HL-60 (cell line): Measurements from ENCODE around the gene UBA6.

ENCODE experiments used
- DNase-seq, 2 experiments: peaks; one replicate each; pipeline ENCODE4 v3.0.0-alpha.2; 2010 to 2020; ENCODE audit warnings: low read depth in 1 of 2, low spot score in 1 of 2
- H3K27ac ChIP-seq: fragments of 250-450 bp; sonication (Bioruptor Pico); replicated peaks from 2 replicates; pipeline ENCODE4 v1.5.1; 2020; ENCODE audit warnings: mild to moderate bottlenecking, moderate library complexity
- H3K27me3 ChIP-seq: fragments of 250-450 bp; sonication (Bioruptor Pico); 2 replicates; pipeline ENCODE4 v1.5.1; 2021; ENCODE audit warnings: mild to moderate bottlenecking, moderate library complexity; ENCODE audit not compliant: insufficient read depth, poor library complexity, severe bottlenecking
- H3K4me3 ChIP-seq: replicated peaks from 2 replicates; pipeline ENCODE4 v1.5.1; 2011; ENCODE audit warnings: mild to moderate bottlenecking, control low read depth, low read length; ENCODE audit not compliant: insufficient read depth
- GABPA ChIP-seq: IDR thresholded peaks from 2 replicates; pipeline ENCODE4 v1.6.1; 2012; ENCODE audit warnings: low read depth
- POLR2AphosphoS5 ChIP-seq: IDR thresholded peaks from 2 replicates; pipeline ENCODE4 v1.6.1; 2012; ENCODE audit warnings: low read depth
- SPI1 ChIP-seq: IDR thresholded peaks from 2 replicates; pipeline ENCODE4 v1.6.1; 2012; ENCODE audit warnings: low read depth, mild to moderate bottlenecking, borderline replicate concordance
- TF ChIP-seq, protein P1 (sequence below): IDR thresholded peaks from 2 replicates; pipeline ENCODE4 v1.6.1; 2012; ENCODE audit warnings: low read depth; ENCODE audit not compliant: insufficient replicate concordance
- TF ChIP-seq, protein P2 (sequence below): IDR thresholded peaks from one replicate; pipeline ENCODE4 v1.5.1; 2011; ENCODE audit warnings: low read length, control low read depth, inconsistent platforms; ENCODE audit not compliant: insufficient read depth

The UBA6 gene

DNA sequence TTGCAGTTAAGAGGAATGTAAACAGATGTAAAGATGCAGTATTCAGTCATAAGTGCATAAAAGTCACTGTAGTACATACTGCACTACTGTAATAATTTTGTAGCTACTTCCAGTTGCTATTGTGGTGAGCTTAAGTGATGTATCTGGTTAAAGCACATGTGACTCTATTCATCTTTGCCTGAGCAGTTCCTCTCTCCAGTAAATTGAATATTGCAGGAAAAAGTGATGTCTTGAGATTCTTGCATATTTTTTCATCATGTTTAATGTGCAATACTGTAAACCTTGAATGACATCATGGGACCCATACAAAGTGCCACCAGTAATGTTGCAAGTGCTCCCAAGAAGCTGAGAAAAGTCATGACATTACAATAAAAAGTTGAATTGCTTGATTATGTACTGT is 9.6 kb downstream of the UBA6 start:
- Histone ChIP-seq H3K27ac (no peak overlapping the region), H3K27me3 (no peaks in the 10 kb centered on the region), H3K4me3 (no peak overlapping the region)
- DNase-seq: no peak
- no peak for TF ChIP-seq GABPA
- TF ChIP-seq SPI1: no peak

DNA sequence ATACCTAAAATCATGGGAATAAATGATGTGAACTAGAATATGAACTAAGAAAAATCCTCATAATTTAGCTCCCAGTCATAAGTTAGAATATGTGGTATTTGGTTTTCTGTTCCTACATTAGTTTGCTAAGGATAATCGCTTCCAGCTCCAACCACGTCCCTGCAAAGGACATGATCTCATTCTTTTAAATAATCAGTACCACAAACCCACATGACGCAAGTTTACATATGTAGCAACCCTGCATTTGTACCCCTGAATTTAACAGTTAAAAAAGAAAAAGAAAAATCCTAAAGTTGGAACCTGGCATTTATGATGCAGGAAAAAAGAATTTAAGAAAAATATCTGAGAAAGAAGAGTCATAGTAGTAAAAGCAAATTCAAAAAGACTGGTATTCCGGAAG is 13.3 kb downstream of the UBA6 start:
- H3K4me3 ChIP-seq: no peak overlapping the region
- TF ChIP-seq GABPA: no peak
- no peak for TF ChIP-seq SPI1
- TF ChIP-seq, protein P1, sequence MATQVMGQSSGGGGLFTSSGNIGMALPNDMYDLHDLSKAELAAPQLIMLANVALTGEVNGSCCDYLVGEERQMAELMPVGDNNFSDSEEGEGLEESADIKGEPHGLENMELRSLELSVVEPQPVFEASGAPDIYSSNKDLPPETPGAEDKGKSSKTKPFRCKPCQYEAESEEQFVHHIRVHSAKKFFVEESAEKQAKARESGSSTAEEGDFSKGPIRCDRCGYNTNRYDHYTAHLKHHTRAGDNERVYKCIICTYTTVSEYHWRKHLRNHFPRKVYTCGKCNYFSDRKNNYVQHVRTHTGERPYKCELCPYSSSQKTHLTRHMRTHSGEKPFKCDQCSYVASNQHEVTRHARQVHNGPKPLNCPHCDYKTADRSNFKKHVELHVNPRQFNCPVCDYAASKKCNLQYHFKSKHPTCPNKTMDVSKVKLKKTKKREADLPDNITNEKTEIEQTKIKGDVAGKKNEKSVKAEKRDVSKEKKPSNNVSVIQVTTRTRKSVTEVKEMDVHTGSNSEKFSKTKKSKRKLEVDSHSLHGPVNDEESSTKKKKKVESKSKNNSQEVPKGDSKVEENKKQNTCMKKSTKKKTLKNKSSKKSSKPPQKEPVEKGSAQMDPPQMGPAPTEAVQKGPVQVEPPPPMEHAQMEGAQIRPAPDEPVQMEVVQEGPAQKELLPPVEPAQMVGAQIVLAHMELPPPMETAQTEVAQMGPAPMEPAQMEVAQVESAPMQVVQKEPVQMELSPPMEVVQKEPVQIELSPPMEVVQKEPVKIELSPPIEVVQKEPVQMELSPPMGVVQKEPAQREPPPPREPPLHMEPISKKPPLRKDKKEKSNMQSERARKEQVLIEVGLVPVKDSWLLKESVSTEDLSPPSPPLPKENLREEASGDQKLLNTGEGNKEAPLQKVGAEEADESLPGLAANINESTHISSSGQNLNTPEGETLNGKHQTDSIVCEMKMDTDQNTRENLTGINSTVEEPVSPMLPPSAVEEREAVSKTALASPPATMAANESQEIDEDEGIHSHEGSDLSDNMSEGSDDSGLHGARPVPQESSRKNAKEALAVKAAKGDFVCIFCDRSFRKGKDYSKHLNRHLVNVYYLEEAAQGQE: no peak
- TF ChIP-seq POLR2AphosphoS5: no peak
- TF ChIP-seq, protein P2, sequence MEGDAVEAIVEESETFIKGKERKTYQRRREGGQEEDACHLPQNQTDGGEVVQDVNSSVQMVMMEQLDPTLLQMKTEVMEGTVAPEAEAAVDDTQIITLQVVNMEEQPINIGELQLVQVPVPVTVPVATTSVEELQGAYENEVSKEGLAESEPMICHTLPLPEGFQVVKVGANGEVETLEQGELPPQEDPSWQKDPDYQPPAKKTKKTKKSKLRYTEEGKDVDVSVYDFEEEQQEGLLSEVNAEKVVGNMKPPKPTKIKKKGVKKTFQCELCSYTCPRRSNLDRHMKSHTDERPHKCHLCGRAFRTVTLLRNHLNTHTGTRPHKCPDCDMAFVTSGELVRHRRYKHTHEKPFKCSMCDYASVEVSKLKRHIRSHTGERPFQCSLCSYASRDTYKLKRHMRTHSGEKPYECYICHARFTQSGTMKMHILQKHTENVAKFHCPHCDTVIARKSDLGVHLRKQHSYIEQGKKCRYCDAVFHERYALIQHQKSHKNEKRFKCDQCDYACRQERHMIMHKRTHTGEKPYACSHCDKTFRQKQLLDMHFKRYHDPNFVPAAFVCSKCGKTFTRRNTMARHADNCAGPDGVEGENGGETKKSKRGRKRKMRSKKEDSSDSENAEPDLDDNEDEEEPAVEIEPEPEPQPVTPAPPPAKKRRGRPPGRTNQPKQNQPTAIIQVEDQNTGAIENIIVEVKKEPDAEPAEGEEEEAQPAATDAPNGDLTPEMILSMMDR: no peak
- no peak overlapping the region for H3K27ac ChIP-seq
- no peak for DNase-seq
- no peaks in the 10 kb centered on the region for H3K27me3 ChIP-seq

DNA sequence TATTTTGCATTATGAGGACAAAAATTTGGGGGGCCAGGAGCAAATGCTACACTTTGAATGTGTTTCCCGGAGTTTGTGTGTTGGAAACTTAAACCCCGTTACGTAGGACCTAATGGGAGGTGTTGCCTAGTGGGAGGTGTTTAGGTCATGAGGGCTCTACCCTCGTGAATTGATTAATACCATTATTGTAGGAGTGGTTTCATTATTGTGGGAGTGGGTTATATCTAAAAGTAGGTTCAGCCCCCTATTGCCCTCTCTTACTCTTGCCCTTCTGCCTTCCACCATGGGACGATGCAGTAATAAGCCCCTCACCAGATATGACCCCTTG is 15.5 kb downstream of the UBA6 start:
- H3K27ac ChIP-seq: no peak overlapping the region
- DNase-seq: no peak
- TF ChIP-seq POLR2AphosphoS5: no peak
- TF ChIP-seq SPI1: no peak
- TF ChIP-seq GABPA: no peak

DNA sequence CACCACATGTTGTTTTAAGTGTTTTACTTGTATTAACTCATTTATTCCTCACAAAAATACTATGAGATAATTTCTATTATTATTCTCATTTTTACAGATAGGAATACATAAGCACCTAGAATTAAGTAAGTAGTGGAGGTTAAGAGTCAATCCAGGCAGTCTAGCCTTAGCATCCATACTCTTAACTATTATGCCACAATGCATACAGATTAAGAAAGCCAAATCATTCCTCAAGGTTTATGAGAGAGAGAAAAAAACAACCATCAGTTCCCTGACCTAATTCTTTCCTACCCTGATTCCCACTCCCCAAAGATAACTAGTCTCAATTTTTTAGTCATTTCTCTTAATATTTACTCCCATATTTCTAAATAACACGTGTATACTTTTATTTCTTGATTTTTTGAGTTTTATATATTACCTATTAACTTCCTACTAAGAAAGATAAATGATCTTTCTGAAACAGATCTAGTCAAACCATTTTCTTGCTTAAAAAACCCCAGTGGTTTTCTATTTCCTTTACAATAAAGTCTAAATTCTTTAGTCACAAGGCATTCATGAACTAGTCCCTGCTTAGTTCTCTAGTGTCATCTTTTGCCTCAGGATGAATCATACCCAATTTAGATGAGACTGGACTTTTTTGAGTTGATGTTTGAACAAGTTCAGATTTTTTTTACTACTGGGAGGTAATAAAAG is 16.0 kb downstream of the UBA6 start:
- H3K27ac ChIP-seq: no peak overlapping the region
- DNase-seq: no peak
- no peak overlapping the region for H3K4me3 ChIP-seq
- TF ChIP-seq, protein P2: no peak
- TF ChIP-seq, protein P1: no peak
- no peak for TF ChIP-seq POLR2AphosphoS5
- no peak for TF ChIP-seq GABPA
- TF ChIP-seq SPI1: no peak
- no peaks in the 10 kb centered on the region for H3K27me3 ChIP-seq

More for the DNA sequence above, 15.5 kb downstream of the UBA6 start:
- Histone ChIP-seq H3K27me3 (no peaks in the 10 kb centered on the region), H3K4me3 (no peak overlapping the region)

DNA sequence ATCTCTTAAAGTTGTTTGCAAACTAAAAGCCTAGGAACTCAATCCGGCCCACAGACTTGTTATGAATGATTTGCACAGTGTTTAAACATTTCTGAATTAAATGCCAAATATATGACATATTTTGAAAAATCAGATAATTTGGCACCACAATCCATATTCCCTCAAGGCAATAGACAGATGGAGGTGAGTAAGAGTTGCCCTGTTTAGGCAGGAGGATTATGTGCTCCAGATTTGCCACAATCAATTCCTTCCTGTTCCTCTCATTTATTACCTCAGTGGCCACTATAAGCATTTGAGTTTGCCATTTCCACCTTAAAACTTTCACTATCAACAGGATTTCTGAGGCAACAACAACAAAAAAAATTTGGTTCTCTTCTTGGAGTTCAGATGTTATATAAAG is 18.7 kb downstream of the UBA6 start:
- no peak for TF ChIP-seq SPI1
- TF ChIP-seq, protein P1: no peak
- no peak for TF ChIP-seq POLR2AphosphoS5
- no peak for TF ChIP-seq GABPA
- TF ChIP-seq, protein P2: no peak
- Histone ChIP-seq H3K27ac (no peak overlapping the region), H3K4me3 (no peak overlapping the region), H3K27me3 (no peaks in the 10 kb centered on the region)
- no peak for DNase-seq
